Measurements from ENCODE around the gene CCDC78. TPM values are rescaled to one million over a fixed set of nuclear protein-coding genes. Genes with fewer than 3 reads are reported as not detected.
A peak's percentile ranks its signal among the peaks of the same experiment; 100 is the strongest.

CCDC78 gene
- under 1 TPM; 0.92 to 0.95 TPM for total RNA-seq

- no peak for TF ChIP-seq CTCF (IDR thresholded peaks at IDR 0.05)
- Histone ChIP-seq H3K4me3 (peak within 1 kb of the TSS; percentile 71), H3K4me1 (ENCODE audit: control insufficient read depth in 1 of 2, low read depth in 2 of 2) (peaks cover 14 to 26% of the 10 kb centered on the region in 2 donors), H3K27ac (no peak within 1 kb of the TSS), H3K36me3 (peaks cover 3% of the 10 kb centered on the region), H3K27me3 (replicated peaks; ENCODE audit: insufficient read depth) (no peaks in the 10 kb centered on the region), H3K9me3 (no peaks in the 10 kb centered on the region)
- DNase-seq (ENCODE audit: low spot score): no peak
- ATAC-seq (ENCODE audit: insufficient number of reproducible peaks, low FRiP score, low read depth): peak; percentile 26
These were observed at the start of gene CCDC78, which contains the start of gene HAGHL for GRCh38 chr16:726438-727290. CCDC78 (minus strand) TSS chr16:726443; CDS start chr16:726367, 76 bp downstream. HAGHL (plus strand) TSS chr16:727106; CDS start chr16:727510, 404 bp downstream.

GRCh38 chr16:775236-775796 lies 49.1 kb upstream of the CCDC78 start:
- DNase-seq (ENCODE audit: low spot score) (no peak), ATAC-seq (ENCODE audit: insufficient number of reproducible peaks, low FRiP score, low read depth) (no peak)
- TF ChIP-seq CTCF (IDR thresholded peaks at IDR 0.05): no peak
- no peaks in the 10 kb centered on the region for H3K27me3 ChIP-seq (replicated peaks; ENCODE audit: insufficient read depth)
- no peaks in the 10 kb centered on the region for H3K36me3 ChIP-seq
- H3K4me1 ChIP-seq (ENCODE audit: control insufficient read depth in 1 of 2, low read depth in 2 of 2): no peaks in the 10 kb centered on the region
- no peak overlapping the region for H3K4me3 ChIP-seq
- no peaks in the 10 kb centered on the region for H3K9me3 ChIP-seq
- H3K27ac ChIP-seq: no peak overlapping the region

GRCh38 chr16:774086-775001 lies 48.1 kb upstream of the CCDC78 start:
- ATAC-seq (ENCODE audit: insufficient number of reproducible peaks, low FRiP score, low read depth): no peak
- no peak for TF ChIP-seq CTCF (IDR thresholded peaks at IDR 0.05)
- H3K27ac ChIP-seq: no peak overlapping the region

GRCh38 chr16:772959-773358 lies 46.7 kb upstream of the CCDC78 start:
- ATAC-seq (ENCODE audit: insufficient number of reproducible peaks, low FRiP score, low read depth) (no peak), DNase-seq (ENCODE audit: low spot score) (no peak)
- TF ChIP-seq CTCF (IDR thresholded peaks at IDR 0.05): no peak
- H3K9me3 ChIP-seq: no peaks in the 10 kb centered on the region
- no peak overlapping the region for H3K27ac ChIP-seq
- H3K4me1 ChIP-seq (ENCODE audit: control insufficient read depth in 1 of 2, low read depth in 2 of 2): no peaks in the 10 kb centered on the region
- no peaks in the 10 kb centered on the region for H3K36me3 ChIP-seq
- H3K4me3 ChIP-seq: no peak overlapping the region
- no peaks in the 10 kb centered on the region for H3K27me3 ChIP-seq (replicated peaks; ENCODE audit: insufficient read depth)

More at GRCh38 chr16:774086-775001, 48.1 kb upstream of the CCDC78 start:
- Histone ChIP-seq H3K9me3 (no peaks in the 10 kb centered on the region), H3K36me3 (no peaks in the 10 kb centered on the region), H3K4me1 (ENCODE audit: control insufficient read depth in 1 of 2, low read depth in 2 of 2) (no peaks in the 10 kb centered on the region), H3K27me3 (replicated peaks; ENCODE audit: insufficient read depth) (no peaks in the 10 kb centered on the region), H3K4me3 (no peak overlapping the region)
- no peak for DNase-seq (ENCODE audit: low spot score)

Data from thoracic aorta (tissue), 2 donors.